ENCODE measurements around the gene MAP6. TPM values are rescaled to one million over a fixed set of nuclear protein-coding genes. Genes with fewer than 3 reads are reported as not detected.
A peak's percentile ranks its signal among the peaks of the same experiment; 100 is the strongest.

Gene MAP6
- total and polyA plus RNA-seq, 9 donors: 6.1 to 13.4 (median 9.8) TPM

DNA sequence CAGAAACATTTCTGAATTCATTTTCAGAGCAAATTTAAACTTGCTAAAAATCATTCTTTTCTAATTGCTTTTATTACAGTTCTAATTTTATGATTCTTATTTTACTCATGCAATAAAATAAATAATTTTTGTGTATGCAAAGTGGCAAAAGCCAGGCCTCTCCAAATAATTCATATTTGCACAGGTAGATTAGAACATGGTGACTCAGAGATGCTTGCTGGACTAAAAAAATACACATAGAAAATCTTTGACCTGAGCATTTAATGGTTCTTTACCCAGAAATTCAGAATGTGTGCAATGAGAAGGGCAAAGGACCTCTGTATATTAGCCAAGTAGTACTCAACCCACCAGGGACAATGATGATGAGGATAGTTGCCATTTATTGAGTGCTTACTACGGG is 15.3 kb downstream of the MAP6 start:
- Histone ChIP-seq H3K9me3 (replicated peaks; ENCODE audit: control insufficient read depth, low read depth, low read length) (no peaks in the 10 kb centered on the region), H3K27ac (ENCODE audit: low read length) (no peak overlapping the region), H3K36me3 (ENCODE audit: control insufficient read depth, insufficient read depth, low read length) (no peaks in the 10 kb centered on the region), H3K4me1 (ENCODE audit: control insufficient read depth, insufficient read depth, low read length) (peaks cover 16% of the 10 kb centered on the region), H3K27me3 (ENCODE audit: control insufficient read depth, insufficient read depth, low read length) (no peaks in the 10 kb centered on the region), H3K4me3 (ENCODE audit: low read length) (no peak overlapping the region)
- no CpG with 5 or more reads among the region's 1 CpG for WGBS (ENCODE audit: insufficient coverage)
- DNase-seq: no peak

DNA sequence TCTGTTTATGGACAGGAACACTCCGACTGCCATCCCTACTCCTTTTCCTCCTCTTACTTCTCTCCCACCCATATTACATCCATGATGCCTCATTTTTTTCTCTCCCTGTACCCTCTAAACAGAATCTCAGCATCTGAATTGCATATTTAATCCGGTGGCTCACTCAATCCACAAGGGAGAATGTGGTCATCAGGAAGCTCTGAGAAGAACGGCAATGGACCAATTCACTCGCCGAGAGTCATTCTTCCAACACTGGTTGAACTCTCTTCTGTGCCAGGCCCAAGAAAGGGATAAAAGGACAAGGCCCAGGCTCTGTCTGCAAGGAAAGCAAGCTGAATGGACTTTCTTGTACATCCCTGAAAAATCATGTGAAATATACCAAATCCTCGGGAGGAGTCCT is 15.9 kb downstream of the MAP6 start:
- WGBS (ENCODE audit: insufficient coverage): 87% methylated on average over 5 of the region's 6 CpGs
- Histone ChIP-seq H3K4me3 (ENCODE audit: low read length) (no peak overlapping the region), H3K27ac (ENCODE audit: low read length) (no peak overlapping the region), H3K9me3 (replicated peaks; ENCODE audit: control insufficient read depth, low read depth, low read length) (no peaks in the 10 kb centered on the region), H3K27me3 (ENCODE audit: control insufficient read depth, insufficient read depth, low read length) (no peaks in the 10 kb centered on the region), H3K4me1 (ENCODE audit: control insufficient read depth, insufficient read depth, low read length) (peaks cover 16% of the 10 kb centered on the region), H3K36me3 (ENCODE audit: control insufficient read depth, insufficient read depth, low read length) (no peaks in the 10 kb centered on the region)
- no peak for DNase-seq

- Histone ChIP-seq H3K36me3 (ENCODE audit: control insufficient read depth, insufficient read depth, low read length) (no peaks in the 10 kb centered on the region), H3K4me1 (ENCODE audit: control insufficient read depth, insufficient read depth, low read length) (peaks cover 13% of the 10 kb centered on the region), H3K4me3 (ENCODE audit: low read length) (no peak overlapping the region), H3K27ac (ENCODE audit: low read length) (no peak overlapping the region), H3K9me3 (replicated peaks; ENCODE audit: control insufficient read depth, low read depth, low read length) (no peaks in the 10 kb centered on the region), H3K27me3 (ENCODE audit: control insufficient read depth, insufficient read depth, low read length) (no peaks in the 10 kb centered on the region)
- 100% methylated on average over 1 of the region's 4 CpGs for WGBS (ENCODE audit: insufficient coverage)
- DNase-seq: no peak
Observed at GRCh38 chr11:75651218-75651617, 17.6 kb downstream of the MAP6 start.

DNA sequence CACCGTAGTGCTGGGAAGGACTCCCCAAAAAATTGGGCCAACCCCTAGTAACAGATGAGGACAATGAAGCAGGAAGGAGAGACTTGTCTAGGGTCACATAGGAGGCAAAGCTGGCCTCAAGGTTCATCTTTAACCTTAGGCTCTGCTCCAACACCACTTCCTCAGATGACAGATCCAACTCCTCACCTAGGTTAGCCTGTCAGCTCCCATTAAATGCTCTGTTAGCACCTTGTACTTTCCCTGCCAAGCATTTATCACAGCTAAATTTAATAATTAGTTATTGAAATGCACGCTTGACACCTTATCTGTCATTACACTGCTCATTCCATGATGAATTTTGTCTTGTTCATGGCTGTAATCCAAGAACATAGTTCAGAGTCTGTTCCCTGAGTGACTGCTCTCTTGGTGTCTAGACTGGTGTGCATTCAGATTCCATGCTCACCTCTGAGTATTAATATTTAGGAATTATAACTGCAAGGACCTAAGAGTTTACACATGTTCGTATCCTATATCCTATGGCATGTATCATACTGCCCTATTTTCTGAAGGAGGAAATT is 18.6 kb downstream of the MAP6 start:
- H3K4me3 ChIP-seq (ENCODE audit: low read length): no peak overlapping the region
- DNase-seq: no peak
- no peaks in the 10 kb centered on the region for H3K36me3 ChIP-seq (ENCODE audit: control insufficient read depth, insufficient read depth, low read length)
- H3K27ac ChIP-seq (ENCODE audit: low read length): no peak overlapping the region
- WGBS (ENCODE audit: insufficient coverage): no CpG with 5 or more reads among the region's 3 CpGs
- H3K27me3 ChIP-seq (ENCODE audit: control insufficient read depth, insufficient read depth, low read length): no peaks in the 10 kb centered on the region
- H3K9me3 ChIP-seq (replicated peaks; ENCODE audit: control insufficient read depth, low read depth, low read length): no peaks in the 10 kb centered on the region
- H3K4me1 ChIP-seq (ENCODE audit: control insufficient read depth, insufficient read depth, low read length): peaks cover 5% of the 10 kb centered on the region

- DNase-seq: no peak
- Histone ChIP-seq H3K4me3 (ENCODE audit: low read length) (no peak overlapping the region), H3K27ac (ENCODE audit: low read length) (no peak overlapping the region), H3K27me3 (ENCODE audit: control insufficient read depth, insufficient read depth, low read length) (no peaks in the 10 kb centered on the region), H3K4me1 (ENCODE audit: control insufficient read depth, insufficient read depth, low read length) (peaks cover 4% of the 10 kb centered on the region), H3K36me3 (ENCODE audit: control insufficient read depth, insufficient read depth, low read length) (no peaks in the 10 kb centered on the region), H3K9me3 (replicated peaks; ENCODE audit: control insufficient read depth, low read depth, low read length) (no peaks in the 10 kb centered on the region)
- WGBS (ENCODE audit: insufficient coverage): 77% methylated on average over 5 of the region's 6 CpGs
Observed at GRCh38 chr11:75644946-75645345, 23.9 kb downstream of the MAP6 start.

DNA sequence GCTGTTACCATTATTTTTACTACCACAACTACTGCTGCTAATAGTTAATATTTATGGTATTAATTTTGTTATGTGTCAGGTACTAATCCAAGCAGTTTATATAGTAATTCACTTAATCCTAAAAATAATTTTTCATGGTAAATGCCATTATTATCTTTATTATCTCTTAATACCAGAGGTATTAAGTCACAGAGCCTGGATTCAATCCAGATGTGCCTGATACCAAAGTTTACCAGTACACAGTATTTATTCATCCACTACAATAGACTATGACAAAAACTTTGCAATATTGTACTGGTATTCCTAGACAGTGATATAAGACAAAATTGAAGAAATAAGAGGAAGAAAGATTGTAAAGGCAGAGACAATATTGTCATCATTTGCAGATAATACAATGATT is 24.5 kb downstream of the MAP6 start:
- Histone ChIP-seq H3K27me3 (ENCODE audit: control insufficient read depth, insufficient read depth, low read length) (no peaks in the 10 kb centered on the region), H3K27ac (ENCODE audit: low read length) (no peak overlapping the region), H3K4me1 (ENCODE audit: control insufficient read depth, insufficient read depth, low read length) (peaks cover 10% of the 10 kb centered on the region), H3K4me3 (ENCODE audit: low read length) (no peak overlapping the region), H3K9me3 (replicated peaks; ENCODE audit: control insufficient read depth, low read depth, low read length) (no peaks in the 10 kb centered on the region), H3K36me3 (ENCODE audit: control insufficient read depth, insufficient read depth, low read length) (no peaks in the 10 kb centered on the region)
- no peak for DNase-seq

DNA sequence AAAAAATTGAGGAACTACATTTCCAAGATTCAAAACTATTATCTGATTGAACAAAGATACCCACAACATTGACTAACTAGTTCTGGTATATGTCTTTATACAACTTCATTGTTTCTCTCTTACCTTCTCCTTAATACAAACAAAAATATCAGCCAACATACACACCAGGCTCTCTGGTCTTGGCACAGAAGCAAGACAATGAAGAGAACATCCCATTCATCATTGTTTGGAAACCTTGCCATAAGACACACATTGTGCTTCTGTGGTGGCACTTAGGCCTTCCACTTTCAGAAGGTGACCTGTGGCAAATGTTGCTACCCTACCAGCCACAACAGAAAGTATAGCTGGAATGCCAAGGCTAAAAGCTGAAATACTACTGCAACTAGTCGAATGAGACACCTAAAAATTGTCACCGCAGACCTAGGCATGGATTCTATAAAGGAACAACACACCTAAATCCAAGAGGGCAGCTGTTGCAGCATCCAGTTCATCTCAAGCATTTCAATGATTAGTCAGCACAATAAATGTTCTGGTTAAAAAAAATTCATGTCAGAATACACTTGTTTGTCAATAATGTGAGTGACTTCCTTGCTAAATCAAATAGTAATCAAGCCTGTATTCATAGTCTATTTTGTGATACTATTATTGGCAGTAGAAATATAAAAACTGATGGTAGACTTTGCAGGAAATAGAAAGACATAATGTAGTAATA is 26.3 kb downstream of the MAP6 start:
- Histone ChIP-seq H3K4me3 (ENCODE audit: low read length) (no peak overlapping the region), H3K9me3 (replicated peaks; ENCODE audit: control insufficient read depth, low read depth, low read length) (no peaks in the 10 kb centered on the region), H3K36me3 (ENCODE audit: control insufficient read depth, insufficient read depth, low read length) (no peaks in the 10 kb centered on the region), H3K27ac (ENCODE audit: low read length) (no peak overlapping the region), H3K27me3 (ENCODE audit: control insufficient read depth, insufficient read depth, low read length) (no peaks in the 10 kb centered on the region), H3K4me1 (ENCODE audit: control insufficient read depth, insufficient read depth, low read length) (peaks cover 14% of the 10 kb centered on the region)
- no peak for DNase-seq
- no CpG with 5 or more reads among the region's 2 CpGs for WGBS (ENCODE audit: insufficient coverage)

DNA sequence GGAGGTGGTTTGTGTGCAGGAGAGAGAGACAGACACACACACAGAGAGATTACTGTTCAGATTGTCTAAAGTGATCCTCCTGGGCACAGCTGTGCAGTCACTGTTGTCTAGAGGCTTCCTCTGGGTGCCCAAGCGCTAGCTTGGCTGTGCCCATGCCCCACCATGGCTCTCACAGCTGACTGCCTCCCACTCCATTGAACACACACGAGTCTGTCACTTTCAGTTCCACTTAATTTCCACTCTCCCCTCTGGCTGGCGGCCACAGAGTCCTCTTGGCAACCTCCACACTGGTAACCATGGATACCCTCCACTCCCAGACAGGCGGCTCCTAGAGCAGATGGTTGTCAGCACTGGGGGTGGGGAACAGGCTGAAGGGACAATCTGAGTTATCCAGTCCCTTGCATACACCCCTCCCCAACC is 29.1 kb downstream of the MAP6 start:
- peak overlapping the region; percentile 18 for H3K27ac ChIP-seq (ENCODE audit: low read length)
- H3K4me3 ChIP-seq (ENCODE audit: low read length): no peak overlapping the region
- WGBS (ENCODE audit: insufficient coverage): 11% methylated on average over 4 of the region's 4 CpGs
- no peaks in the 10 kb centered on the region for H3K36me3 ChIP-seq (ENCODE audit: control insufficient read depth, insufficient read depth, low read length)
- no peaks in the 10 kb centered on the region for H3K27me3 ChIP-seq (ENCODE audit: control insufficient read depth, insufficient read depth, low read length)
- peak; percentile 95 for DNase-seq
- no peaks in the 10 kb centered on the region for H3K9me3 ChIP-seq (replicated peaks; ENCODE audit: control insufficient read depth, low read depth, low read length)
- H3K4me1 ChIP-seq (ENCODE audit: control insufficient read depth, insufficient read depth, low read length): peaks cover 27% of the 10 kb centered on the region

GRCh38 chr11:75637998-75638397 is 30.8 kb downstream of the MAP6 start:
- H3K36me3 ChIP-seq (ENCODE audit: control insufficient read depth, insufficient read depth, low read length): no peaks in the 10 kb centered on the region
- H3K27me3 ChIP-seq (ENCODE audit: control insufficient read depth, insufficient read depth, low read length): no peaks in the 10 kb centered on the region
- no peak overlapping the region for H3K27ac ChIP-seq (ENCODE audit: low read length)
- WGBS (ENCODE audit: insufficient coverage): no CpG with 5 or more reads among the region's 1 CpG
- H3K4me1 ChIP-seq (ENCODE audit: control insufficient read depth, insufficient read depth, low read length): peaks cover 31% of the 10 kb centered on the region
- H3K4me3 ChIP-seq (ENCODE audit: low read length): no peak overlapping the region
- H3K9me3 ChIP-seq (replicated peaks; ENCODE audit: control insufficient read depth, low read depth, low read length): no peaks in the 10 kb centered on the region
- DNase-seq: no peak

GRCh38 chr11:75635066-75635862 is 33.6 kb downstream of the MAP6 start:
- H3K36me3 ChIP-seq (ENCODE audit: control insufficient read depth, insufficient read depth, low read length): no peaks in the 10 kb centered on the region
- H3K9me3 ChIP-seq (replicated peaks; ENCODE audit: control insufficient read depth, low read depth, low read length): no peaks in the 10 kb centered on the region
- H3K27ac ChIP-seq (ENCODE audit: low read length): peak overlapping the region; percentile 59
- DNase-seq: peak; percentile 93
- 17% methylated on average over 4 of the region's 16 CpGs for WGBS (ENCODE audit: insufficient coverage)
- peaks cover 30% of the 10 kb centered on the region for H3K4me1 ChIP-seq (ENCODE audit: control insufficient read depth, insufficient read depth, low read length)
- H3K27me3 ChIP-seq (ENCODE audit: control insufficient read depth, insufficient read depth, low read length): no peaks in the 10 kb centered on the region
- H3K4me3 ChIP-seq (ENCODE audit: low read length): no peak overlapping the region

Data from muscle of leg (tissue), 11 donors.